ENCODE results near the gene EIF3F. TPM values are rescaled to one million over a fixed set of nuclear protein-coding genes. Genes with fewer than 3 reads are reported as not detected.
A peak's percentile ranks its signal among the peaks of the same experiment; 100 is the strongest.

Gene EIF3F
- total RNA-seq, 5 donors from 2014 or later (not counting 1 experiment from before 2014, with no cell fraction given) = 344 to 400 (median 369) TPM

DNA sequence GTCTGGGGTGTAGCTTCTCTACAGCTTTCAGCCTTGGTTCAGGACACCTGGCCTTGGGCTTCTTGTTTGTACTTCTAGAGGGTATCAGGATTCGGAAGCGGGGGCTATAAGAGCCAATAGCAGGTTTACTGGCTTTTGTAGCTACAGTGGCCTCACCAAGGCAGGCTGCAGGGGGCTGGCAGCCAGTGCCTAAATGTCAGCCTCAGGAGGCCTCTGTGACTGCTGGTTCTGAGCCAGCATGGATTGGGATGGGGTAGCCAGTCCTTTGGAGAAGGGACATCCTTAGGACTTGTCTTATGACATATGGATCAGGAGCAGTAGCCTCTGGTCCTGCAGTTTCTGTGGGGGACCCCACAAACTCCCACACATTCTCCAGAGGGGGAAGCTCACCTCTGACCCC lies 29.9 kb downstream of the EIF3F start:
- no peak overlapping the region for H3K27ac ChIP-seq (ENCODE audit: low read length)
- Mint-ChIP-seq H3K9me3 (no peaks in the 10 kb centered on the region), H3K4me1 (peaks cover 13 to 15% (median 14%) of the 10 kb centered on the region in 3 donors), H3K27me3 (peaks cover 48 to 49% of the 10 kb centered on the region in 2 donors), H3K36me3 (no peaks in the 10 kb centered on the region), H3K27ac (no peak overlapping the region), H3K4me3 (peak overlapping the region in 1 of 3 donors; percentile 32)
- CTCF ChIA-PET = interaction anchor here (0.6 to 1.1 kb wide), 3 partner anchors 10 to 82 kb away, joined by 3 read pairs; no protein-coding TSS in a partner anchor
- WGBS (ENCODE audit: insufficient coverage) = 100% methylated on average over 1 of the region's 2 CpGs
- DNase-seq = no peak
- POLR2A ChIA-PET = no interaction called here
- H3K36me3 ChIP-seq (ENCODE audit: control insufficient read depth in 2 of 2, extremely low read depth in 1 of 2, insufficient read depth in 1 of 2, low read length in 1 of 2) = no peaks in the 10 kb centered on the region
- H3K27me3 ChIP-seq (replicated peaks in 1 of 2; ENCODE audit: control insufficient read depth in 2 of 2, extremely low read depth in 1 of 2, insufficient read depth in 2 of 2, low read length in 1 of 2) = peaks cover 24 to 43% of the 10 kb centered on the region in 2 experiments
- peaks cover 2 to 21% of the 10 kb centered on the region in 2 experiments for H3K4me1 ChIP-seq (ENCODE audit: control insufficient read depth in 1 of 2, extremely low read depth in 1 of 2, insufficient read depth in 2 of 2, low read length in 2 of 2)
- no peak overlapping the region for H3K4me3 ChIP-seq (ENCODE audit: control insufficient read depth in 1 of 2, extremely low read depth in 1 of 2, low read length in 1 of 2)
- no peak for ATAC-seq (replicated peaks in 1 of 4)
- H3K9me3 ChIP-seq = no peaks in the 10 kb centered on the region

DNA sequence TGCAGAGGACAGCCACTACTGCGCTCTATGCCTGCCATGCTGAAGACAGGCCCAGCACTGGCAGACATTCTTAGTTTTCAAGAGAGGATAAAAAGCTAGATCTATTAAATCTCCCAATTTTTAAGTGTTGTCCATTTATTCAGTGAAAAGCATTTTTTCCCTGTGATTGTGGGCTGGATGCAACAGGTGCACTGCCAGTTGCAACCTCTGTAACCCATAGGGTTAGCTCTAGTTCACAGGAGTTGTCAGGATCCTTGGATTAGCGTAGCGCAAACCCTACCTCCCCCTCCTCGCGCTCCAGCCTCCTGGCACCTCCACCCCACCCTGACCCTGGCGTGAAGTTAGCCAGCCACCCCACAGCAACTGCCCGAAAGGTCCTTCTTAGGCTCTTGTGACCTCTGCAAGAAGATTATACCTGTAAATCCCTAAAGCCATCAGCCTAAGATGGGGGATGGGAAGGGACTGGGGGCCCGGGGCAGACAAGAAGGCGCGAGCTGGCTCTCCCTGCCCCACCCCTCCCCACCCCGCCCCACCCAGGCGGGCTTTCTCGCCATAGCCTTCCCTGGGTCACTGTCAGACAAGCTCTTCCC lies 30.9 kb downstream of the EIF3F start:
- Mint-ChIP-seq H3K36me3 (no peaks in the 10 kb centered on the region), H3K9me3 (no peaks in the 10 kb centered on the region), H3K27ac (no peak overlapping the region), H3K4me1 (peaks cover 13 to 15% (median 14%) of the 10 kb centered on the region in 3 donors), H3K4me3 (peak overlapping the region; percentile 73 to 84 (median 78)), H3K27me3 (peaks cover 43 to 48% of the 10 kb centered on the region in 2 donors)
- DNase-seq (peak in 1 of 35 experiments; percentile 5), ATAC-seq (replicated peaks in 1 of 4) (no peak)
- peaks cover 2 to 21% of the 10 kb centered on the region in 2 experiments for H3K4me1 ChIP-seq (ENCODE audit: control insufficient read depth in 1 of 2, extremely low read depth in 1 of 2, insufficient read depth in 2 of 2, low read length in 2 of 2)
- ChIA-PET POLR2A (interaction anchor here (0.6 to 0.9 kb wide), 2 partner anchors 11 to 31 kb away, joined by 4 to 9 read pairs; partner anchors contain the start of gene EIF3F (in 1 of the 2)), CTCF (interaction anchor here (0.6 to 1.1 kb wide), 2 partner anchors 11 to 31 kb away, joined by 4 to 6 read pairs; partner anchors contain the start of gene EIF3F (in 1 of the 2))
- no peaks in the 10 kb centered on the region for H3K9me3 ChIP-seq
- H3K27me3 ChIP-seq (replicated peaks in 1 of 2; ENCODE audit: control insufficient read depth in 2 of 2, extremely low read depth in 1 of 2, insufficient read depth in 2 of 2, low read length in 1 of 2) = peaks cover 26 to 45% of the 10 kb centered on the region in 2 experiments
- 86% methylated on average over 4 of the region's 13 CpGs for WGBS (ENCODE audit: insufficient coverage)
- H3K27ac ChIP-seq (ENCODE audit: low read length) = no peak overlapping the region
- no peaks in the 10 kb centered on the region for H3K36me3 ChIP-seq (ENCODE audit: control insufficient read depth in 2 of 2, extremely low read depth in 1 of 2, insufficient read depth in 1 of 2, low read length in 1 of 2)
- H3K4me3 ChIP-seq (ENCODE audit: control insufficient read depth in 1 of 2, extremely low read depth in 1 of 2, low read length in 1 of 2) = no peak overlapping the region

DNA sequence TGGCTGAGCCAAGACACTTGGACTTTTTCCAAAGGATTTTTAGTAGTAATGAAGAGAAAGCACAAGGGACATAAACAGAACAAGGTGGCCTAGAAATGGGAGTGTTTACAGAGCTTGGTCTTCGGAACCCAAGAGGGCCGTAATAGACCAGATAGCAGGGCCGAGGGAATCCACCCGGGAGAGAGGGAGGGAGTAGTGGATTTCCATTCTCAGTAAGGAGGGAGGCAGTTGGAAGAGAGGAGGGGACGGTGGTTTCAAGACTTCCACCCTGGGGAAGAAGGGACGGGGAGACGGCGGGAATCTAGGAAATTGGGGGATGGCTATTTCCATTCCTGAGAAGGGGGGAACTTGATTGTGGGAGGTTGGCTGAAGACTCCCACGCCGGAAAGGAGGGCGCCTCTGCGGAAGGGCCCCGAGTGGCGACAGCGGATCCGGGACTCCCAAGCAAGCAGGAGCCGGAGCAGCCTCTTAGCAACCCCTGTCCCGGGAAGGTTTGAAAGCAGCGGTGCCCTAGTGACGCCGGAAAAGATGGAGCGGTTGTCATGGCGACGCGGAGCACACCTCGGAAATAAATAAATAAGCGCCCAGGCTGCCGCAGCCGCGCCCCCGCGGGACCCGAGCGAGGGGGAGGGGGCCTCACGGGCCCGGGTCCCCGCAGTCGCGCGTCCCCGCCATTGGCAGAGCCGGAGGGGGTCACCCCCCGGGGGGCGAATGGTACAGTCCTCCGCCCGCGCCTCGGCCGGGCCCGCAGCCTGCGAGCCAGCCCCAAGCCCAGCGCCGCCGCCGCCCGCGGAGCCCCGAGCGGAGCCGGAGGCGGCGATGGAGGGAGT lies 31.6 kb downstream of the EIF3F start:
- Histone ChIP-seq H3K36me3 (ENCODE audit: control insufficient read depth in 2 of 2, extremely low read depth in 1 of 2, insufficient read depth in 1 of 2, low read length in 1 of 2) (no peaks in the 10 kb centered on the region), H3K27me3 (replicated peaks in 1 of 2; ENCODE audit: control insufficient read depth in 2 of 2, extremely low read depth in 1 of 2, insufficient read depth in 2 of 2, low read length in 1 of 2) (peaks cover 26 to 46% of the 10 kb centered on the region in 2 experiments), H3K4me3 (ENCODE audit: control insufficient read depth in 1 of 2, extremely low read depth in 1 of 2, low read length in 1 of 2) (peak overlapping the region; percentile 56 to 64), H3K9me3 (no peaks in the 10 kb centered on the region), H3K4me1 (ENCODE audit: control insufficient read depth in 1 of 2, extremely low read depth in 1 of 2, insufficient read depth in 2 of 2, low read length in 2 of 2) (peaks cover 2 to 21% of the 10 kb centered on the region in 2 experiments), H3K27ac (ENCODE audit: low read length) (no peak overlapping the region)
- Mint-ChIP-seq H3K4me3 (peak overlapping the region; percentile 73 to 84 (median 78)), H3K4me1 (peaks cover 13 to 15% (median 14%) of the 10 kb centered on the region in 3 donors), H3K27ac (peak overlapping the region; percentile 12 to 48), H3K9me3 (no peaks in the 10 kb centered on the region), H3K27me3 (peaks cover 43 to 46% of the 10 kb centered on the region in 2 donors), H3K36me3 (no peaks in the 10 kb centered on the region)
- CTCF ChIA-PET = interaction anchor here (0.6 to 1.2 kb wide), 4 partner anchors 12 to 136 kb away, joined by 3 to 6 read pairs (median 4); partner anchors contain the start of gene EIF3F (in 1 of the 2)
- POLR2A ChIA-PET = interaction anchor here (0.6 to 0.9 kb wide), 2 partner anchors 12 to 32 kb away, joined by 4 to 9 read pairs; partner anchors contain the start of gene EIF3F (in 1 of the 2)
- DNase-seq = peak; percentile 30 to 93 (median 73)
- 4% methylated on average over 62 of the region's 62 CpGs for WGBS (ENCODE audit: insufficient coverage)
- peak; percentile 70 to 87 (median 73) for ATAC-seq (replicated peaks in 1 of 4)

DNA sequence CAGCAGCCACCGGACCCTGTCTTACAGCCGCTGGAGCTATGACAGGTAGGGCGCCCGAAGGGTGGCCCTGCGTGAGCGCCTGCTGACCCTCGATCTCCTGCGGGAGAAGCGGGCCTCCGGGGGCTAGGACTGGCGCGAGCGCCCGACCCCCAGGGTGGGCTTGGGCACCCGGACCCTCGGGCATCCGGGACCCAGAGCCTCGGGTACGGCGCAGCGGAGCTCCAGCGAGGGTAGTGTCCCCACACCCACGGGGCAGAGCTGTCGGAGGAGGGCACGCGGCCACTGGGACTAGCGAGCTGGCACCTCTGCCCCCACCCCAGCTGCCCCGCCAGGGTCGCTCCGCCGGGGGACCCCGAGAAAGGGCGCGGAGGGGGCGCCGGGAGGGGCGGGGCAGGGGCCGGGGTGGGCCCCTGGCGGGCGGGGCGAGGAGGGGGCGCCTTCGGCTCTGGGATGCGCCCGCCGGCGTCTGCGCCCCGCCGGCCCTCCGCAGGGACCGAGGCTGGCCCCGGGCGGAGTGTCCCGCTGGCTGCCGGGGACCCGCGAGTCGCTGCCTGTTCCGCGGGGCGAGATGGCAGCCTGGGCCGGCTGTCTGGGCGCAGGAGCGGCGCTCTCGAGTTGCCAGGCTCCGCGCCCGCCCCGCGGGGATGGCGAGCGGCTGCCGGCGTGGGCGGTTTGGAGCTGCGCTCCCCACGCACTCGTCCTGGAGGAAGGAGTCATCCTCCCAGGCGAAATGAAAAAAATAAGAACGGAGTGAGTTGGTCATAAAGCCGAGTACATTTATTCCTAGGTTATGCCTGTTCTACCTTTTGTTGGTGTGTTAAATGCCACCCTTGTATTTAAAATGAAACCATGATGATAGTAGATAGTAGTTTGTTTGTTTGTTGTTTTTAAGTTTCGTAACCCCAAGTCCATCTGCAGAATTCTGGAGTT lies 32.4 kb downstream of the EIF3F start:
- Mint-ChIP-seq H3K27ac (no peak overlapping the region), H3K4me1 (peaks cover 13 to 15% (median 14%) of the 10 kb centered on the region in 3 donors), H3K9me3 (no peaks in the 10 kb centered on the region), H3K4me3 (peak overlapping the region; percentile 75 to 84 (median 83)), H3K27me3 (peaks cover 42 to 43% of the 10 kb centered on the region in 2 donors), H3K36me3 (no peaks in the 10 kb centered on the region)
- WGBS (ENCODE audit: insufficient coverage) = 3% methylated on average over 75 of the region's 84 CpGs
- POLR2A ChIA-PET = interaction anchor here in 1 of 2 donors (1.0 kb wide), 1 partner anchor 32 kb away, joined by 3 read pairs; the partner anchor contains the start of gene EIF3F
- CTCF ChIA-PET = interaction anchor here (0.5 to 1.2 kb wide), 2 partner anchors 13 to 32 kb away, joined by 3 read pairs; partner anchors contain the start of gene EIF3F (in 1 of the 2)
- H3K9me3 ChIP-seq = no peaks in the 10 kb centered on the region
- H3K4me3 ChIP-seq (ENCODE audit: control insufficient read depth in 1 of 2, extremely low read depth in 1 of 2, low read length in 1 of 2) = peak overlapping the region; percentile 56 to 73
- no peaks in the 10 kb centered on the region for H3K36me3 ChIP-seq (ENCODE audit: control insufficient read depth in 2 of 2, extremely low read depth in 1 of 2, insufficient read depth in 1 of 2, low read length in 1 of 2)
- ATAC-seq (replicated peaks in 1 of 4) = peak; percentile 31 to 56 (median 52)
- H3K4me1 ChIP-seq (ENCODE audit: control insufficient read depth in 1 of 2, extremely low read depth in 1 of 2, insufficient read depth in 2 of 2, low read length in 2 of 2) = peaks cover 2 to 21% of the 10 kb centered on the region in 2 experiments
- no peak overlapping the region for H3K27ac ChIP-seq (ENCODE audit: low read length)
- DNase-seq = peak in 9 of 35 experiments; percentile 3 to 55 (median 17)
- peaks cover 28 to 49% of the 10 kb centered on the region in 2 experiments for H3K27me3 ChIP-seq (replicated peaks in 1 of 2; ENCODE audit: control insufficient read depth in 2 of 2, extremely low read depth in 1 of 2, insufficient read depth in 2 of 2, low read length in 1 of 2)

DNA sequence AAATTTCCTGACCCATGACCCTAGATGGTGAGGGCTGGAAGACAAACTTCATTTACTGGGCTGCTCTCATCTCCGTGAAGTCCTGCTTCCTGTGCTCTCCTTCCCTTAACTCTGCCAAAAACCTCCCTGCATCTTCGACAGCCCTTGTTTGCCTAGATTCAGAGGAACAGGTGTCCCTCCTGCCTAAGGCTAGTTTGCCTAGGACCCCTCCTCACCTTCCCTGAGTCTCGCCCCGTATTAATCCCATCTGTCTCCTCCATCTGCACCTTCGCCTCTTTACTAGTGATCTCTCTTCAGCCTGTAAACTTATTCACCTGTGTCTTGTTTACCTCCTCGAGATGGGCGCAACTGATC lies 33.1 kb downstream of the EIF3F start:
- CTCF ChIA-PET = interaction anchor here in 1 of 2 donors (1.6 kb wide), 1 partner anchor 33 kb away, joined by 6 read pairs; the partner anchor contains the start of gene EIF3F
- Mint-ChIP-seq H3K36me3 (no peaks in the 10 kb centered on the region), H3K9me3 (no peaks in the 10 kb centered on the region), H3K27me3 (peaks cover 36 to 40% of the 10 kb centered on the region in 2 donors), H3K27ac (peak overlapping the region in 1 of 2 donors; percentile 63), H3K4me1 (peaks cover 13 to 15% (median 14%) of the 10 kb centered on the region in 3 donors), H3K4me3 (peak overlapping the region; percentile 75 to 83 (median 80))
- Histone ChIP-seq H3K9me3 (no peaks in the 10 kb centered on the region), H3K4me3 (ENCODE audit: control insufficient read depth in 1 of 2, extremely low read depth in 1 of 2, low read length in 1 of 2) (peak overlapping the region; percentile 38 to 73), H3K36me3 (ENCODE audit: control insufficient read depth in 2 of 2, extremely low read depth in 1 of 2, insufficient read depth in 1 of 2, low read length in 1 of 2) (no peaks in the 10 kb centered on the region), H3K27me3 (replicated peaks in 1 of 2; ENCODE audit: control insufficient read depth in 2 of 2, extremely low read depth in 1 of 2, insufficient read depth in 2 of 2, low read length in 1 of 2) (peaks cover 35 to 49% of the 10 kb centered on the region in 2 experiments), H3K4me1 (ENCODE audit: control insufficient read depth in 1 of 2, extremely low read depth in 1 of 2, insufficient read depth in 2 of 2, low read length in 2 of 2) (peaks cover 2 to 21% of the 10 kb centered on the region in 2 experiments), H3K27ac (ENCODE audit: low read length) (no peak overlapping the region)
- POLR2A ChIA-PET = interaction anchor here in 1 of 2 donors (1.0 kb wide), 1 partner anchor 33 kb away, joined by 3 read pairs; the partner anchor contains the start of gene EIF3F
- DNase-seq (peak in 2 of 35 experiments; percentile 4 to 32), ATAC-seq (replicated peaks in 1 of 4) (no peak)
- 52% methylated on average over 4 of the region's 7 CpGs for WGBS (ENCODE audit: insufficient coverage)
